Measurements from ENCODE around the gene RNF144B. TPM values are rescaled to one million over a fixed set of nuclear protein-coding genes. Genes with fewer than 3 reads are reported as not detected.

RNF144B gene
- total RNA-seq, 1 donor from 2014 or later = 7.2 TPM

DNA sequence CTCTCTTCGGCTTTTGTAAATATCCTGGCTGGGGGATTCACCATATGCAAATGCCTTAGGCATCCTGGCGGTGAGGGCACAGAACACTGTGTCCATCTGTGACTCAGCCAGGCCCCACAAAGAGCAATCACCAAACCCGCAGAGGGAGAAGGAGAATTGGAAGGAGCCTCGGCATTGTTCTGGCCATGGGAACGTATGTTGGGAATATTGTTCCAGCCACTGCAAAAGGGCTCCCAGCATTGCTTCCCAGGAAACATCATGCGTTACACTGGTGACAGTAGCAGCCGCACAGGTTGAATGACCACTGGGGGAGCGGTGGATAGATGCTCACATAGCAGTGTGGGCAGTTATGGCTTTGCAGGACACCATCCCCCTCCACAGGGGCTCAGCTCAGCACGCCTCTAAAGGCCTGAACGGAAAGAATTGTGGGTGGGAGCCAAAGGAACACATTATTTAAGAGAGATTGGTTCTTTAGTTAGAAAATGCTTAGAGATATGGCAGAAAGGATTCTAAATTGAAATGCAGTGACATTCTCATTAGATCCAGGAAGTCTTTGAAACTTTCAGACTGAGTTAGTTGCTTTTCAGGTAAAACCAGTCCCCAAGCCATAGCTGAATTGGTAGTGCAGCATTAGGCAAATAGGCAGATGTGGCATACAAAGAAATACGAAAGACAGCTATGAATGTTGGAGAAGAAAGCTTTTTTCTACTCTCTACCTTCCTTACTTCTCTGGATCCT is 104.3 kb downstream of the RNF144B start:
- FAIRE-seq = no peak
- no peaks in the 10 kb centered on the region for H3K36me3 Mint-ChIP-seq (ENCODE audit: low read depth, unreplicated experiment)

DNA sequence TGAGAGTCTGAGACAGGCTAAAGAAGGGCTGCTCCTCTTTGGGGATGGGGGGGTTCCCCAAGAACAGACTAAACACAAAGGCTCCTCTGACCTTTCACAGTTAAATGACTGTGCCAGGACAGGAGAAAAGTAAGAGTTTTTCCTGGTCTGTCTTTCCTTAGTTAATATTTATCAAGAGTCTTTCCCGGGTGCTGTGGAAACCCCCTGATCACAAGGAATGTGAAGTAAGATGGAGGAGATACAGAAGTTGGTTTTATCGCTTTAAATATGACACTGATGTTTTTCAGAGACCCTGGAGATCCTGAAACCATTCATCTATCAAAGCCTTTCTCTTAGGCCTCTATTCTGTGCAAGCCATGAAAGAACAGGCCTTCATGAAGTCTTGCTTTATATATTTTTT is 105.8 kb downstream of the RNF144B start:
- peaks cover 14% of the 10 kb centered on the region for H3K4me1 ChIP-seq (ENCODE audit: insufficient read depth, low read length)
- no peaks in the 10 kb centered on the region for H4K20me1 ChIP-seq (ENCODE audit: insufficient read depth, low read length)
- TF ChIP-seq, protein P1, sequence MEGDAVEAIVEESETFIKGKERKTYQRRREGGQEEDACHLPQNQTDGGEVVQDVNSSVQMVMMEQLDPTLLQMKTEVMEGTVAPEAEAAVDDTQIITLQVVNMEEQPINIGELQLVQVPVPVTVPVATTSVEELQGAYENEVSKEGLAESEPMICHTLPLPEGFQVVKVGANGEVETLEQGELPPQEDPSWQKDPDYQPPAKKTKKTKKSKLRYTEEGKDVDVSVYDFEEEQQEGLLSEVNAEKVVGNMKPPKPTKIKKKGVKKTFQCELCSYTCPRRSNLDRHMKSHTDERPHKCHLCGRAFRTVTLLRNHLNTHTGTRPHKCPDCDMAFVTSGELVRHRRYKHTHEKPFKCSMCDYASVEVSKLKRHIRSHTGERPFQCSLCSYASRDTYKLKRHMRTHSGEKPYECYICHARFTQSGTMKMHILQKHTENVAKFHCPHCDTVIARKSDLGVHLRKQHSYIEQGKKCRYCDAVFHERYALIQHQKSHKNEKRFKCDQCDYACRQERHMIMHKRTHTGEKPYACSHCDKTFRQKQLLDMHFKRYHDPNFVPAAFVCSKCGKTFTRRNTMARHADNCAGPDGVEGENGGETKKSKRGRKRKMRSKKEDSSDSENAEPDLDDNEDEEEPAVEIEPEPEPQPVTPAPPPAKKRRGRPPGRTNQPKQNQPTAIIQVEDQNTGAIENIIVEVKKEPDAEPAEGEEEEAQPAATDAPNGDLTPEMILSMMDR (IDR thresholded peaks at IDR 0.05; ENCODE audit: insufficient read depth, low read depth, low read length) = no peak
- no peak for TF ChIP-seq EZH2 (IDR thresholded peaks at IDR 0.05; ENCODE audit: insufficient read depth, low read length)
- H3K27ac ChIP-seq (ENCODE audit: low read depth, low read length) = no peak overlapping the region
- H3K4me3 Mint-ChIP-seq (ENCODE audit: unreplicated experiment) = no peak overlapping the region
- no peak for FAIRE-seq
- no peaks in the 10 kb centered on the region for H3K36me3 ChIP-seq (ENCODE audit: insufficient read depth, low read length)
- peaks cover 2% of the 10 kb centered on the region for H3K9me3 Mint-ChIP-seq (ENCODE audit: unreplicated experiment)
- H3K27me3 Mint-ChIP-seq (ENCODE audit: low read depth, unreplicated experiment) = no peaks in the 10 kb centered on the region
- no peak overlapping the region for H2AFZ ChIP-seq (ENCODE audit: low read depth, low read length)
- no peak overlapping the region for H3K9ac ChIP-seq (ENCODE audit: low read length)
- no peaks in the 10 kb centered on the region for H3K79me2 ChIP-seq (ENCODE audit: insufficient read depth, low read length)
- H3K36me3 Mint-ChIP-seq (ENCODE audit: low read depth, unreplicated experiment) = no peaks in the 10 kb centered on the region
- H3K4me1 Mint-ChIP-seq (ENCODE audit: low read depth, unreplicated experiment) = peaks cover 16% of the 10 kb centered on the region
- no peak for DNase-seq (ENCODE audit: low read depth)
- H3K9me3 ChIP-seq (ENCODE audit: insufficient read depth, low read depth, low read length) = no peaks in the 10 kb centered on the region
- no peak overlapping the region for H3K4me3 ChIP-seq (ENCODE audit: insufficient read depth, low read depth, low read length)
- no peaks in the 10 kb centered on the region for H3K27me3 ChIP-seq (ENCODE audit: insufficient read depth, low read length)
- no peak overlapping the region for H3K27ac Mint-ChIP-seq (ENCODE audit: unreplicated experiment)
- no peak overlapping the region for H3K4me2 ChIP-seq (ENCODE audit: low read length)

More for the DNA sequence above, 104.3 kb downstream of the RNF144B start:
- Mint-ChIP-seq H3K4me3 (ENCODE audit: unreplicated experiment) (no peak overlapping the region), H3K4me1 (ENCODE audit: low read depth, unreplicated experiment) (peaks cover 17% of the 10 kb centered on the region), H3K9me3 (ENCODE audit: unreplicated experiment) (peaks cover 2% of the 10 kb centered on the region), H3K27me3 (ENCODE audit: low read depth, unreplicated experiment) (no peaks in the 10 kb centered on the region), H3K27ac (ENCODE audit: unreplicated experiment) (no peak overlapping the region)
- H3K4me2 ChIP-seq (ENCODE audit: low read length) = peak overlapping the region; percentile 25
- H4K20me1 ChIP-seq (ENCODE audit: insufficient read depth, low read length) = no peaks in the 10 kb centered on the region
- no peaks in the 10 kb centered on the region for H3K36me3 ChIP-seq (ENCODE audit: insufficient read depth, low read length)
- H3K27ac ChIP-seq (ENCODE audit: low read depth, low read length) = no peak overlapping the region
- no peak overlapping the region for H2AFZ ChIP-seq (ENCODE audit: low read depth, low read length)
- TF ChIP-seq, protein P1 (IDR thresholded peaks at IDR 0.05; ENCODE audit: insufficient read depth, low read depth, low read length) = peak; percentile 10
- TF ChIP-seq EZH2 (IDR thresholded peaks at IDR 0.05; ENCODE audit: insufficient read depth, low read length) = no peak
- H3K9me3 ChIP-seq (ENCODE audit: insufficient read depth, low read depth, low read length) = no peaks in the 10 kb centered on the region
- no peaks in the 10 kb centered on the region for H3K27me3 ChIP-seq (ENCODE audit: insufficient read depth, low read length)
- H3K4me1 ChIP-seq (ENCODE audit: insufficient read depth, low read length) = peaks cover 16% of the 10 kb centered on the region
- no peaks in the 10 kb centered on the region for H3K79me2 ChIP-seq (ENCODE audit: insufficient read depth, low read length)
- no peak overlapping the region for H3K4me3 ChIP-seq (ENCODE audit: insufficient read depth, low read depth, low read length)
- no peak overlapping the region for H3K9ac ChIP-seq (ENCODE audit: low read length)
- DNase-seq (ENCODE audit: low read depth) = peak; percentile 68

GRCh38 chr6:18493382-18493891 is 106.3 kb downstream of the RNF144B start:
- peaks cover 9% of the 10 kb centered on the region for H3K4me1 ChIP-seq (ENCODE audit: insufficient read depth, low read length)
- no peak for DNase-seq (ENCODE audit: low read depth)
- H3K36me3 ChIP-seq (ENCODE audit: insufficient read depth, low read length) = no peaks in the 10 kb centered on the region
- no peaks in the 10 kb centered on the region for H3K27me3 ChIP-seq (ENCODE audit: insufficient read depth, low read length)
- H3K4me3 ChIP-seq (ENCODE audit: insufficient read depth, low read depth, low read length) = no peak overlapping the region
- Mint-ChIP-seq H3K4me3 (ENCODE audit: unreplicated experiment) (no peak overlapping the region), H3K9me3 (ENCODE audit: unreplicated experiment) (peaks cover 2% of the 10 kb centered on the region), H3K27me3 (ENCODE audit: low read depth, unreplicated experiment) (no peaks in the 10 kb centered on the region), H3K36me3 (ENCODE audit: low read depth, unreplicated experiment) (no peaks in the 10 kb centered on the region), H3K4me1 (ENCODE audit: low read depth, unreplicated experiment) (peaks cover 11% of the 10 kb centered on the region), H3K27ac (ENCODE audit: unreplicated experiment) (no peak overlapping the region)
- H3K4me2 ChIP-seq (ENCODE audit: low read length) = no peak overlapping the region
- H3K27ac ChIP-seq (ENCODE audit: low read depth, low read length) = no peak overlapping the region
- TF ChIP-seq EZH2 (IDR thresholded peaks at IDR 0.05; ENCODE audit: insufficient read depth, low read length) = no peak
- TF ChIP-seq, protein P1 (IDR thresholded peaks at IDR 0.05; ENCODE audit: insufficient read depth, low read depth, low read length) = no peak
- no peaks in the 10 kb centered on the region for H3K79me2 ChIP-seq (ENCODE audit: insufficient read depth, low read length)
- no peak for FAIRE-seq
- H4K20me1 ChIP-seq (ENCODE audit: insufficient read depth, low read length) = no peaks in the 10 kb centered on the region
- no peak overlapping the region for H3K9ac ChIP-seq (ENCODE audit: low read length)
- no peaks in the 10 kb centered on the region for H3K9me3 ChIP-seq (ENCODE audit: insufficient read depth, low read depth, low read length)
- no peak overlapping the region for H2AFZ ChIP-seq (ENCODE audit: low read depth, low read length)

Data from astrocyte (in vitro differentiated cells and primary cell).